OCI-LY7 (cell line): ENCODE measurements around the gene GALNTL6.

Experiments
- CTCF ChIP-seq: fragments of 200-600 bp; sonication (generic); conservative IDR thresholded peaks from 2 replicates; pipeline ENCODE4 v1.5.1; 2014; ENCODE audit warnings: mild to moderate bottlenecking, antibody characterized with exemption, low read length, moderate library complexity, mixed read lengths
- EZH2phosphoT487 ChIP-seq: fragments of 200-600 bp; sonication (generic); IDR thresholded peaks from 2 replicates; pipeline ENCODE4 v1.6.1; 2018; ENCODE audit warnings: low read depth, borderline replicate concordance, mild to moderate bottlenecking, mixed run types, antibody characterized with exemption, low read length, moderate library complexity, mixed read lengths

- TF ChIP-seq CTCF: no peak
- TF ChIP-seq EZH2phosphoT487: no peak
Observed at GRCh38 chr4:172660251-172660650, 847.0 kb downstream of the GALNTL6 start.
